GM18873 (cell line): ENCODE data around the gene GCHFR.

ENCODE experiments used
- ATAC-seq: cut with Tn5 transposase; IDR thresholded peaks from one replicate; pipeline ENCODE4 v1.9.1; 2021; ENCODE audit warnings: mild to moderate bottlenecking, moderate library complexity, moderate number of reproducible peaks; ENCODE audit not compliant: unreplicated experiment, low FRiP score

Gene GCHFR

DNA sequence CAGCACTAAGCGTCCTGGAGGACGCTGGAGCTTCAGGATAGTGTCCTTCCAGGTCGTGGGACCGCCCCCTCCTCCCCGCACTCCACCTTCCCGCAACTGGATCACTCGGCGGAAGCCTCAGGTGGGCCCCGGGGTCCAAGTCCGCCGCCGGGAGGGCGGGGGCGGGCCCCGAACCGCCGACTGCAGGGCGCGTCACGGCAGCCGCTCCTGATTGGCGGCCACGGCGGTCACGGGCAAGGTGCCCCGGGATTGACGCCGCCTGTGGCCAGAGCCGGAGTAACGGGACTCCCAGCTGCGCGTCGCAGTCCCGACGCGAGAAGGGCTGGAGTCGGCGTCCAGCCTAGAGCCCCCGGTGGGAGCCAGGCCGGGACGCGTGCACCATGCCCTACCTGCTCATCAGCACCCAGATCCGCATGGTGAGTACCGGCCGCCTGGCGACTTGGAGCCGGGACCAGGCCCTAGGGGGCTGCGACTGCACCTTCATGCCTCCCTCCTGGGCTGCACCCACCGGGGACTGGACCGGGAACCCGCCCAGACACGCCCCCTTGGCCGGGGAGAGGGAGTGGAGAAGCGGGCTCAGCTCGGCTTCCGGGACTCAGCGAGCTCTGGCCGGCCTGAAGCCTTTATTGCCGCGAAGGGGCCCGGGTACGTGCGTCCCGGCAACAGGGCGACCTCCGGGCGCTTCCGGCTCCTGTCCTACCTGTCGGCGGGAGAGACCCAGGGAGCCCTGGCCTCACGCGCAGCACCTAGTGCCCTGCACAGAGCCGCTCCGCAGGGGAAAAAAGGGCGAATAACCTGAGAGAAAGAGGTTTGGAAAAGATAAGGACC lies at the start of gene GCHFR:
Gene GCHFR, plus strand, starts transcription at position 268 of the 828 bp plus-strand sequence. Its CDS starts 113 bp downstream, at position 381.
- ATAC-seq, result no peak

GRCh38 chr15:40714144-40714543 lies 49.7 kb upstream of the GCHFR start:
- ATAC-seq, result no peak

DNA sequence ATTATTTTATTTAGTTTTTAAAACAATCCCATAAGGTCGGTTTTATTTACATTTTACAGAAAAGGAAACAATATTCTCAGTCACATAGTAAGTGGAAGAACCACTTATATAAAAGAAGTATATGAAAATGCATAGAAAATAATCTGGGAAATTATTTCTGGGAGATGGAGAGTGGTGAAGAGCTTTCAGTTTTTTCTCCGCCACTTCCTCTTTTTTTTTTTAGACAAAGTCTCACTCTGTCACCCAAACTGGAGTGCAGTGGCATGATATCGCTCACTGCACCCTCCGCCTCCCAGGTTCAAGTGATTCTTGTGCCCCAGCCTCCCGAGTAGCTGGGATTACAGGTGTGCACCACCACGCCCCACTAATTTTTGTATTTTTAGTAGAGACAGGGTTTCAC lies 47.7 kb upstream of the GCHFR start:
- no peak for ATAC-seq

DNA sequence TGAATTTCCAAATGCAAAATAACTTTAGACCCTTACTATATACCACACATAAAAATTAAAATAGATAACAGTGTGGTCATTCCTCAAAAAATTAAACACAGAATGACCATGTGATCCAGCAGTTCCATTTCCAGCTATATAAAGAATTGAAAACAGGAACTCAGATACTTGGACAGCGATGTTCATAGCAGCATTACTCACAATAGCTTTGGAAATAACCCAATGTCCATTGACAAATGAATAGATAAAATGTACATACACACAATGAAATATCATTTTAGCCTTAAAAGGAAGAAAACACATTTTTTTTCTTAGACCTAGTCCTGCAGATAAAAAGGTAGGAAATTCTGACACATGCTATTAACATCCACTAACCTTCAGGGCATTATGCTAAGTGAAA lies 42.2 kb upstream of the GCHFR start:
- ATAC-seq, result no peak

DNA sequence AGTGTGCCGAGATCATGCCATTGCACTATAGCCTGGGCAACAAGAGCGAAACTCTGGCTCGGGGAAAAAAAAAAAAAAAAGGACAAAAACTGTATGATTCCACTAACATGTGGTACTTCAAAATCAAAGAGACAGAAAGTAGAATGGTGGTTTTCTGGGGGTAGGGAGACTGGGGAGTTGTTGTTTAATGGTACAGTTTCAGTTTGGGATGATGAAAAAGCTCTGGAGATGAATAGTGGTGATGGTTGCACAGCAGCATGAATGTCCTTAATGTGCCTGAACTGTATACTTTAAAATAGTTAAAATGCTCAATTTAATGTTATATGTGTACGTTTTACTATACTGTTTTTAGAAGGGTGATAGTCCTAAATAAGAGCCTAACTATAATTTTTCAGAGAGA lies 41.5 kb upstream of the GCHFR start:
- no peak for ATAC-seq

- no peak for ATAC-seq
Observed at GRCh38 chr15:40722934-40723333, 40.9 kb upstream of the GCHFR start.

- no peak for ATAC-seq
Observed at GRCh38 chr15:40723919-40724318, 39.9 kb upstream of the GCHFR start.

GRCh38 chr15:40731034-40731433 lies 32.8 kb upstream of the GCHFR start:
- no peak for ATAC-seq

- ATAC-seq, result no peak
Observed at GRCh38 chr15:40736575-40736974, 27.3 kb upstream of the GCHFR start.

DNA sequence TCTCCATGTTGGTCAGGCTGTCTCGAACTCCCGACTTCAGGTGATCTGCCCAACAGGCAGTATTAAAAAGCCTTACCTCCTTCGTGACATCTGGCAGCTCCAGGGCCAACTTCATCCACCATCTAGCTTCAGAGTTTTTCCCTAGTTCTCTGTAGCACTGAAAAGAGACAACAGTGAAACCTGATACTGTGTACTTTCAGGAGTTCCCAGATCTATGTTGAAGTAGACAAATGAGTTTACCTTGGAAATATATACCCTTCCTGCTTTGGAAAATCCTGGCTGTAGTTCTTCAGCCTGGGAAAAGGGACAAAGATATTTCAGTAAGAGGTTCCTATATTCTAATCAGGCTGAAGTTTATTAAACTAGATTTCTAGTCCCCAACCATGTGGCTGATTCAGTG lies 26.8 kb upstream of the GCHFR start:
- ATAC-seq, result no peak

DNA sequence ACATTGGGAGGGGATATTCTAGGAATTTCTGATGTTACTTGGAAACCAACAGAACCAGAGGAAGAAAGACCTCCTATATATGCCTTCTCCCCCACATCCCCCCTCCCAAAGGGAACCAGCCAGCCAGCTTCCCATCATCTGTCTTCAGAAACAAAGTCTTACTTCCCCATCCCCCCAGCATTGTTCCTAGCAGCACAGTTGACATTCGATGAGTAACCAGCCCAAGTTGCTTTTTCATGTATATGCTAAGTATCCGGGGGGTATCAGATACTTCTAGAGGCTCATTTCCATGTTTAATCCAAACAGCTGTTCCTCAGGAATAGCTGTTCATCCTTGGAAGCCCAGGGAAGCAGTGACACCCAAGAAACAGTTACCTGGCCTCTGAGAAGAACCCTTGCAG lies 24.8 kb upstream of the GCHFR start:
- ATAC-seq, result no peak

GRCh38 chr15:40739854-40740253 lies 24.0 kb upstream of the GCHFR start:
- no peak for ATAC-seq

- no peak for ATAC-seq
Observed at GRCh38 chr15:40743485-40743901, 20.4 kb upstream of the GCHFR start.

DNA sequence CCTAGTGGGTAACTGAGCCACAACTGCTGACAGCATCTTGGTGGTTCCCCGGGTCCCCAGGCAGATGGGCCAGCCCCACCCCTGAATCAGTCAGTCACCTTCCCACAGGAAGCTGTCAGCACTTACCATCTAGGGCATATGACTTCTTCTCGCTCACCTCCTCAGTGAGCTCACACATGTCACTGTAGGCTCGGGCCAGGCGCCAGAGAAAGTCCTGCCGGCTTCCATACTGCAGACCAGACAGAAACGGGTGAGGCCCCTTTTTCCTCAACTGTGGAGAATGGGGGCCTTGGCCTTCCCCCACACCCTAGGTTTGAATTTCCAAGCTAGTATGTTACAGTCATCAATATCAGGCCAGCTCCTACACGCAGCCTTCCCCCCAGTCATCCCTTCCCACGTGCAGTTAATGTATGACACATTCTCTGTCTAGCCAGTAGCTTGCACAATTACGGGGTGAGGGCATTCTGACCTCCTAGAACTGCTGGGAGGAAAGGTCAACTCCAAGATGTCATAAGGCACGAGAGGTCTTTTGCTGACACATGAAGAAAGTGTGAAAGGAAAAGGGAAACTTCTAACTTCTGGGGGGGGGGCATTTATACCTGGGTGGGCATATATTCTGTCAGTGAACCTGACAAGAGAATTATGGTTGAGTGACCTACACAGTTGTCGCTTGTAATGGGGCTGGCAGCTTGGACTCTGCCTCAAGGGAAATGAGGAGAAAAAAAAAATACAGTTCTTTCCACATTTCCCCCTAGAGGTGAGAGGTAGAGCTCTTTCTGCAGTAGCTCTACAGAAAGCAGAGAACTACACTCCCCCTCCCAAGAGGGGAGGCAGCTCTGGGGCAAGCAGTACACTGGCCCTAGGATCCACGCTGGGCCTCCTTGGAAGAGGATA lies 19.7 kb upstream of the GCHFR start:
- no peak for ATAC-seq

DNA sequence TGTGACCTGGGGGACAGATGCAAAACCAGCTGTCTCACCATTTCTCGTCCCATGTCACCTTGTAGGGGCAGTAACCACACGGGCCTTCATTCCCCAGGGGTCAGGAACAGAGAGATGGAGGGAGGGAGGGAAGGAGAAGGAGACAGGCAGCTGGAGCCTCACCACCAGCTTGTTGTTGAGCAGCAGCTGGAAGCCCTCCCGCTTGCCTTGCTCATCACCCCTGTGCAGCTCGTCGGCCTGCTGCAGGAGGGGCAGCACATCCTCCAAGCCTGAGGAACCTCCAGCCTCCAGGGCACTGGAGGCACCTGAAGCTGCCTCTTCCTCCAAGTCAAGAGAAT lies 19.1 kb upstream of the GCHFR start:
- ATAC-seq, result no peak

DNA sequence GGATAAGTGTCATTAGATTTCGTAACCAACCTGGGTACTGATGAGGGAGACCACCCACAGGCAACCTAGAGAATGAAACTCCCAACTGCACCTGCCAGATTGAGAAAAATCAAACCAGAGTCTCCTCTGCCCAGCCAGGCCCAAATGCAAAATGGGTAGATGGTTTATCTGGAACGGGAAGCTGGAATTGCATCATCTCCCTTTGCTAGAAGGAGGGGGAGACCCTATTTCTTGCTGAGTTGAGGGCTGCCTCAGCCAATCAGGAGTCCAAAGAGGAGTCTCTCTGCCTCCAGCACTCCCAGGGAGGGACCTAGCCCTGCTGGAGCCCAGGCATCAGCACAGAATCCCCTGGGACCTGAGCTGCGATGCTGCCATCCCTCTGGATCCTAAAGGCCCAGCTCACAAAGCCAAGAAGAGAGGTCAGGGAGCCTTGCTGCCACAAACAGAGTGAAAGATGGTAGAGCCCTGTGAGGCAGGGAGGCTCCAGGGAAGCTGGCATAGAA lies 16.9 kb upstream of the GCHFR start:
- ATAC-seq, result no peak

DNA sequence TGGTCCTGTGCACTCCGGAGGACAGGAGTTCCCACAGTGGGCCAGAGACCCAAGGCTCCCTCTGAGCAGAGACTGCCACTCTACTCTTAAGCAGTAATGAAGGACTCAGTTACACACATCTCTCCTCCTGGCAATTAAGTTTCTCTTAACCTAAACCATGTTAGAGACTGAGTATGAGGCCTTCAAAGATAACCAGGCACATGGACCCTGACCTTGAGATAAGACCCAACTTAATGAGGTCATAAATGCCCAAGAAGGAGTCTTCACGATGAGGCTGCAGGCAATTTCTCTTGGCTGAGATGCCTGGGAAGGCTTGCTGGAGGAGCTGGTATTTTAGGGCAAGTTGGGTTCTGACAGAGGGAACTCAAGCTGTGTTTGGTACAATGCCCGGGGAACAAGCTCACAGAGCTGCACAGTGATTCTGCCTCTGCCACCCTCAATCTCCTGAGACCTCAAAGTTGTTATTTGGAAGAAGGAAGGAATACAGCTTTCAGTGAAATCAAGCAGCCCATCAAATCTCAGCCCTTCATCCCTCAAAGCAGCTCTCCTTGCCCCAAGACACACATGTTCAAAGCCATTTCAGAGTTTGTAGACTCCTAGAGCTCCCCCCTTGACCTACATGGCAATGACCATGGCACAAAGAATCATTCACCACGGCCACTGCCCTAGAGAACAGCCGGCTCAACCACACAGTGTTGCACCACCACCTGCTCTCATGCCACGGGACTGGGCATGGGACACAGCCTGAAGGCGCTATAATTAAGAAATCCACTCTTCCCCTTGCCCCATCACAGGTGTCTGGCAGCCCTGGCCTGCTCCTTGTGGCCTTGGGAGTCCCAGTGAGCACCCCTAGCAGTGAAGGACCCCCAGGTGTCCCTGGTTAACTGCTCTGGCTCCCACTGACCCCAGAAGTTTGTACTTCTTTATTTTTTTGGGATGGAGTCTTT lies 15.9 kb upstream of the GCHFR start:
- ATAC-seq, result no peak

DNA sequence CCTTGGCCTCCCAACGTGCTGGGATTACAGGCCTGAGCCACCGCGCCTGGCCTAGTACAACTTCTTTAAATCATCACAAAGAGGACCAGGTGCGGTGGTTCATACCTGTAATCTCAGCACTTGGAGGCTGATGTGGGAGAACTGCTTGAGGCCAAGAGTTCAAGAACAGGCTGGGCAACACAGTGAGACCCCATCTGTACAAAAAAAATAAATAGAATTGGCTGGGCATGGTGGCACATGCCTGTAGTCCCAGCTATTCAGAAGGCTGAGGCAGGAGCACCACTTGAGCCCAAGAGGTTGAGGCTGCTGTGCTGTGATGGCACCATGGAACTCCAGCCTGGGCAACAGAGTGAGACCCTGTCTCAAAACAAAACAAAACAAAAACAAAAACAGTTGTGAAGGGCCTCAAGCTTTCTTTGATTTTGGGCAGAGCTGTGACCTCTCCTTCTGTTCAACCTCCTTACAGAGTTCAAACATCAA lies 14.7 kb upstream of the GCHFR start:
- ATAC-seq, result no peak

GRCh38 chr15:40750885-40751284 lies 13.0 kb upstream of the GCHFR start:
- no peak for ATAC-seq

DNA sequence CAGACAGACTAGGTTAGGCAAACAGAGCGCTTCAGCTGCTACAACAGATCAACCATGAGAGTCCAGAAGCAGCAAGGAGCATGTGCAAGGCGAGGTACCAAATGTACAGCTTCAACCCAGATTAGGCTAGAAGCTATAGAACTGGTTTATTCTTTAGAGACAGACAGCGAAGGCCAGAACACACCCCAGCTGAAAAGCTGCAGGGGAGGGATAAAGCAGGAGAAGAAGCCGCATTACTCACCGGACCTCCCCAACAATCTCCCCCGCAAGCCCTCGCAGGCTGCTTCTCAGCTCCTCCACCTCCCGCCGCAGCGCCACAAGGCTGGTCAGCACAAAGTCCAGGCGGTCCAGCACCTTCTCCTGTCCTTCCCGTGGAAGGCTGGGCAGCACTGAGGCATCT lies 12.1 kb upstream of the GCHFR start:
- no peak for ATAC-seq
